Measurements from ENCODE around the gene SYCP3.

Gene SYCP3

GRCh38 chr12:101680647-101681046 is 58.6 kb downstream of the SYCP3 start:
- TF ChIP-seq CTCF (conservative IDR thresholded peaks at IDR 0.05; ENCODE audit: low read length): no peak
- H3K4me3 ChIP-seq (ENCODE audit: low read length): no peak overlapping the region
- DNase-seq (ENCODE audit: low read depth): no peak

GRCh38 chr12:101680240-101680639 is 59.0 kb downstream of the SYCP3 start:
- no peak for DNase-seq (ENCODE audit: low read depth)
- no peak for TF ChIP-seq CTCF (conservative IDR thresholded peaks at IDR 0.05; ENCODE audit: low read length)
- H3K4me3 ChIP-seq (ENCODE audit: low read length): no peak overlapping the region

All from AG10803 (cell line).